A549 (cell line): ENCODE data around the gene NCOA6.

Source experiments
- RAD21 ChIP-seq, 2 experiments: fragments of >200 bp in 1 of 2; sonication (Bioruptor Twin) in 1 of 2; formaldehyde crosslinking in 1 of 2; IDR thresholded peaks in 1 of 2; conservative IDR thresholded peaks in 1 of 2; 2 replicates in 1 of 2; 3 replicates in 1 of 2; pipeline ENCODE4 v1.6.1; 2012 to 2018; ENCODE audit warnings: inconsistent platforms in 1 of 2
- TF ChIP-seq, protein P1 (sequence below): fragments of 450-650 bp; IDR thresholded peaks from 2 replicates; pipeline ENCODE4 v1.6.1; 2014; ENCODE audit warnings: antibody characterized with exemption
- TF ChIP-seq, protein P2 (sequence below): fragments of 250-450 bp; sonication (Bioruptor Pico); IDR thresholded peaks from 2 replicates; pipeline ENCODE4 v1.5.0; 2021; ENCODE audit warnings: mild to moderate bottlenecking, moderate library complexity, borderline replicate concordance
- TF ChIP-seq, protein P3 (sequence below): fragments of >200 bp; sonication (Bioruptor Twin); formaldehyde crosslinking; IDR thresholded peaks from 3 replicates; pipeline ENCODE4 v1.5.1; 2016

DNA sequence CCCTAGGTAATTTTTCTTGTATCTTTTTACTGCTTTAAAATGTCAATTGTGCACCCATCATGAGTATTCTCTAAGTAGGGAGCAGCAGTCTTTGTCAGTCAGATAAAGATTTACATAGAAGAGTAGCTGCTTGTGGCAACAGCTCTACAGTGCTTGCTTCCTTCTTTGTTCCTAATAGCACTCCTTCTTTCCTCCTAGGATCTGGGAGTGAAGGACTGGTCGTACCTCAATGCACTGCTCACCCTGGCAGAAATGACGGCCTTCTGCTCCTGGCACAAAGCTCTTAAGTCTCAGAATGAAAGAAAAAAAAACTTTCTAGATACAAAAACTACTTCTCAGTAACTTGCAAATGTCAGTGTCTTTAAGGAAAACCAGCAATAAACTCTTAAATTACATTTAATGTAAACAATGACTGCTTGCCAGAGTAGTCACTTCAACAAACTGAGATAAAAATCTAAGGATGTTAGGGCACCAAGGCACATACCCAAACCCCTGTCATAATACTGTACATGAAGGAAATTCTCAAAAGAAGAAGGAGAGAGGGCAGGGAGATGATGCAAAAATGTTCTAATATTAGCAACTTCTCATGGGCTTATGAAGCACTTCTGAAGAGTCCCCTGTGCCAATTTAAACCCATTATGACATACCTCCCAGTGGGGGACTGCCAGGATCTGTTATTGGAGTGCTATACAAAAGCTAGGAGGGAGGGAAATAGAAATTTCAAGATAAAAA, 34.0 kb downstream of the NCOA6 start:
- no peak for TF ChIP-seq RAD21 (conservative IDR thresholded peaks at IDR 0.05 in 1 of 2, IDR thresholded peaks at IDR 0.05 in 1 of 2)
- TF ChIP-seq, protein P1, sequence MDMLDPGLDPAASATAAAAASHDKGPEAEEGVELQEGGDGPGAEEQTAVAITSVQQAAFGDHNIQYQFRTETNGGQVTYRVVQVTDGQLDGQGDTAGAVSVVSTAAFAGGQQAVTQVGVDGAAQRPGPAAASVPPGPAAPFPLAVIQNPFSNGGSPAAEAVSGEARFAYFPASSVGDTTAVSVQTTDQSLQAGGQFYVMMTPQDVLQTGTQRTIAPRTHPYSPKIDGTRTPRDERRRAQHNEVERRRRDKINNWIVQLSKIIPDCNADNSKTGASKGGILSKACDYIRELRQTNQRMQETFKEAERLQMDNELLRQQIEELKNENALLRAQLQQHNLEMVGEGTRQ, result no peak
- TF ChIP-seq, protein P2, sequence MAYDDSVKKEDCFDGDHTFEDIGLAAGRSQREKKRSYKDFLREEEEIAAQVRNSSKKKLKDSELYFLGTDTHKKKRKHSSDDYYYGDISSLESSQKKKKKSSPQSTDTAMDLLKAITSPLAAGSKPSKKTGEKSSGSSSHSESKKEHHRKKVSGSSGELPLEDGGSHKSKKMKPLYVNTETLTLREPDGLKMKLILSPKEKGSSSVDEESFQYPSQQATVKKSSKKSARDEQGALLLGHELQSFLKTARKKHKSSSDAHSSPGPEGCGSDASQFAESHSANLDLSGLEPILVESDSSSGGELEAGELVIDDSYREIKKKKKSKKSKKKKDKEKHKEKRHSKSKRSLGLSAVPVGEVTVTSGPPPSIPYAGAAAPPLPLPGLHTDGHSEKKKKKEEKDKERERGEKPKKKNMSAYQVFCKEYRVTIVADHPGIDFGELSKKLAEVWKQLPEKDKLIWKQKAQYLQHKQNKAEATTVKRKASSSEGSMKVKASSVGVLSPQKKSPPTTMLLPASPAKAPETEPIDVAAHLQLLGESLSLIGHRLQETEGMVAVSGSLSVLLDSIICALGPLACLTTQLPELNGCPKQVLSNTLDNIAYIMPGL (CRISPR knock-in tag), result no peak
- TF ChIP-seq, protein P3, sequence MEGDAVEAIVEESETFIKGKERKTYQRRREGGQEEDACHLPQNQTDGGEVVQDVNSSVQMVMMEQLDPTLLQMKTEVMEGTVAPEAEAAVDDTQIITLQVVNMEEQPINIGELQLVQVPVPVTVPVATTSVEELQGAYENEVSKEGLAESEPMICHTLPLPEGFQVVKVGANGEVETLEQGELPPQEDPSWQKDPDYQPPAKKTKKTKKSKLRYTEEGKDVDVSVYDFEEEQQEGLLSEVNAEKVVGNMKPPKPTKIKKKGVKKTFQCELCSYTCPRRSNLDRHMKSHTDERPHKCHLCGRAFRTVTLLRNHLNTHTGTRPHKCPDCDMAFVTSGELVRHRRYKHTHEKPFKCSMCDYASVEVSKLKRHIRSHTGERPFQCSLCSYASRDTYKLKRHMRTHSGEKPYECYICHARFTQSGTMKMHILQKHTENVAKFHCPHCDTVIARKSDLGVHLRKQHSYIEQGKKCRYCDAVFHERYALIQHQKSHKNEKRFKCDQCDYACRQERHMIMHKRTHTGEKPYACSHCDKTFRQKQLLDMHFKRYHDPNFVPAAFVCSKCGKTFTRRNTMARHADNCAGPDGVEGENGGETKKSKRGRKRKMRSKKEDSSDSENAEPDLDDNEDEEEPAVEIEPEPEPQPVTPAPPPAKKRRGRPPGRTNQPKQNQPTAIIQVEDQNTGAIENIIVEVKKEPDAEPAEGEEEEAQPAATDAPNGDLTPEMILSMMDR, result no peak
